HG03558 (cell line): ENCODE data around the gene SCG2.

ENCODE experiments used
- ATAC-seq: cut with Tn5 transposase; IDR thresholded peaks from one replicate; pipeline ENCODE4 v1.9.1; 2021; ENCODE audit warnings: moderate number of reproducible peaks; ENCODE audit not compliant: unreplicated experiment; ENCODE audit errors: extremely low read depth

The SCG2 gene

GRCh38 chr2:223601932-223602666 is at the start of gene SCG2:
Gene SCG2, minus strand, starts transcription at chr2:223602361. Its CDS starts 3,079 bp downstream, at chr2:223599282.
- ATAC-seq = no peak

GRCh38 chr2:223649554-223650533 is 47.7 kb upstream of the SCG2 start:
- no peak for ATAC-seq

GRCh38 chr2:223648755-223649154 is 46.6 kb upstream of the SCG2 start:
- ATAC-seq = no peak

- peak; percentile 73 for ATAC-seq
Measured at GRCh38 chr2:223647258-223647952, 45.2 kb upstream of the SCG2 start.

- ATAC-seq = no peak
Measured at GRCh38 chr2:223644136-223644535, 42.0 kb upstream of the SCG2 start.

GRCh38 chr2:223643309-223643708 is 41.1 kb upstream of the SCG2 start:
- no peak for ATAC-seq

GRCh38 chr2:223642506-223642905 is 40.3 kb upstream of the SCG2 start:
- ATAC-seq = no peak

GRCh38 chr2:223641082-223641481 is 38.9 kb upstream of the SCG2 start:
- no peak for ATAC-seq

GRCh38 chr2:223635080-223635479 is 32.9 kb upstream of the SCG2 start:
- ATAC-seq = no peak

GRCh38 chr2:223634238-223634637 is 32.1 kb upstream of the SCG2 start:
- no peak for ATAC-seq

- ATAC-seq = no peak
Measured at GRCh38 chr2:223633656-223634055, 31.5 kb upstream of the SCG2 start.

GRCh38 chr2:223632826-223633225 is 30.7 kb upstream of the SCG2 start:
- ATAC-seq = no peak

- ATAC-seq = no peak
Measured at GRCh38 chr2:223626716-223627115, 24.6 kb upstream of the SCG2 start.

GRCh38 chr2:223625652-223626051 is 23.5 kb upstream of the SCG2 start:
- ATAC-seq = no peak

GRCh38 chr2:223621901-223622300 is 19.7 kb upstream of the SCG2 start:
- ATAC-seq = no peak

GRCh38 chr2:223619486-223620129 is 17.4 kb upstream of the SCG2 start:
- ATAC-seq = no peak

GRCh38 chr2:223618172-223619035 is 16.2 kb upstream of the SCG2 start:
- no peak for ATAC-seq

GRCh38 chr2:223614534-223614933 is 12.4 kb upstream of the SCG2 start:
- ATAC-seq = no peak
